ENCODE data around the gene COL9A2.
"Not testable (repeated sequence)": the region's sequence is repeated elsewhere in the genome, so short reads cannot be mapped to it uniquely, and the experiment has no call there.

Gene COL9A2

DNA sequence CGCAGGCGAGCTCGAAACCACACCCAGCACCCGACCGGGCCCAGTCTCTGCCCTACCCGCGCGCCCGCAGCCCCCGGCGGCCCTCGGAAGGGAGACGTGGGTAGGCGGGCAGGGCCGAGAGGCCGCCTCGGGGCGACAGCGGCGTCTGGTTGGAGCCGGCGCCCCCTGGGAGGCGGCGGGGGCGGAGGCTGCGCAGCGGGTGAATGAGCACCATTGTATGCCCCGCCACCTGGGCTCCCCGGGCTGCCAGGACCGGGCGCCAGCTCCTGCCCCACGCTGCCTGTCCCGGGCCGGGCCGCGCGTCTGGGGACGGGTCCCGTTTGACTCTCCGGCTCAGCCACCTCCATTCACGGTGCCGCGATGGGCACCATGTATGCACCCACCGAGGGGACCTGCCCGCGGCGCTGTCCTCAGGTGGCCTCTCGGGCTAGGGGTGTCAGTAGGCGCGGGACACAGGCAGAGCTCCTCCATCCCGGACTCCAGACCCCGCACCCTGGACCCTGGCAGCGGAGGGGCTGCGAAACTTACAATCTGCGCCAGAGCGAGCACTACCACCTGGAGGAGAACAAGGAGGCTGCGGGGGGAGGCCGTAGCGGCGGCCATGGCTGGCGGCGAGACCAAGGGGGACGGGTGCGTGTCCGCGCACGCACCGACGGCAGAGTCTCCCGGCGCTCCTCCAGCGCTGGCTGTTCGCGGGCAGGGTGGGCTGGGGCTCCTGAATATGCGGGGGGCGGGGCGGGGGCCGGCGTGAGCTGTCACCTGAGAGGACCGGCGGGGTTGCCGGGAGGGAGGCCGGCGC, at the start of gene COL9A2:
Gene COL9A2 (minus strand): TSS at position 692 of the 799 bp plus-strand sequence. CDS start 89 bp downstream, at position 603.
- DNase-seq: peak; percentile 73

DNA sequence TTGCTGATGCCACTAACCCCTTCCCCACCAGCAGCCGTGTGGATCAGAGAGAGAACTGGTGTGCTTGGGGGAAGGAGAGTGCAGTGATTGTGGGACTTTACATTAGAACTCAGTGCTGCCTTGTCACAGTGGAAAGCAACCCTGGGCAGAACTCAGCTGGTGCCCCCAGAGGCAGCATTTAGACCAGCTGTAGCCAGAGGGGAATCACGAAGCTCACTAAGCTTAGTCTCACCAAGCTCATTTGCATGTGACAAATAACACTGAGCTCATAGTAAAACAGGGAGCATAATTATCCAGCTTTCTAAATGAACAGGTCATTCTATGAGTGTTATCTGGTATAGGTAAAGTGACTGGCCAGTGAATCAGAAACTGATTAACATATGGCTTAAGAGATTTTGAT, 46.6 kb upstream of the COL9A2 start:
- no peak for DNase-seq

DNA sequence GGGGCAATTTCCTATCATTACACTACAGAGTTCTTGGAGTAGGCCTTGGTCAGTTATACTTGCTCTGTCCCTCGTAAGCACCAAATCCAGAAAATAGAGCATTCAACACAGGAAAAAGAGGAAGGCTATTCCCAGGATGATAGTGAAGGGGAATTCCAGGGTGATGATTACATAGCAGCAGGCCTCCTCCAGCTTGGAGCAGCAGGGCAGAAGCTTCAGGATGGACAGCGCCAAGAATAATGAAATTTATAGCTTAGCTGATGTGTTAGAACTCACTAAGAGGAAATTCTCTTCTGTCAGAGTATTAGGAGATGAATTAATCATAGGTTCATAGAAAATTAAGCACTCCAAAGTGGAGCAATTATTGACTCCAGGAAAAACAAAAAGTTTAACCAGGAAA, 45.6 kb upstream of the COL9A2 start:
- DNase-seq: no peak

DNA sequence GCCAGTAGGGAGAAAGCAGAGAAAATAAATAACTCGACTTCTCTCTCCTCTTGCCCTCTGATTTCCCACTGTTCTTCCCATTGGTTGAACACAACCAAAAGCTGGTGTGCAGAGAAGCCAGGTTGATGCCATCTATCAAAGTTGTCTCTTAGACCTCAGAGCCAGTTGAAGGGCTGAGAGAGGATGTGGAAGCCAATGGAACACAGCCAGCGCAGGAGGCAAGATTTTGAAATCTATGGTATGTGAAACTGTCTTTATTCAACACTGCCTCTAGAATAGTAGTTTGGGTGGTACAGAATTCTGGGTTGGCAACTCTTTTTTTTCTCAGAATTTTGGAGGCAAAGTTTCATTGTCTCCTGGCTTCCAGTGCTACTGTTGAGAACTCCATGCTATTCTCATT, 45.1 kb upstream of the COL9A2 start:
- DNase-seq: no peak

DNA sequence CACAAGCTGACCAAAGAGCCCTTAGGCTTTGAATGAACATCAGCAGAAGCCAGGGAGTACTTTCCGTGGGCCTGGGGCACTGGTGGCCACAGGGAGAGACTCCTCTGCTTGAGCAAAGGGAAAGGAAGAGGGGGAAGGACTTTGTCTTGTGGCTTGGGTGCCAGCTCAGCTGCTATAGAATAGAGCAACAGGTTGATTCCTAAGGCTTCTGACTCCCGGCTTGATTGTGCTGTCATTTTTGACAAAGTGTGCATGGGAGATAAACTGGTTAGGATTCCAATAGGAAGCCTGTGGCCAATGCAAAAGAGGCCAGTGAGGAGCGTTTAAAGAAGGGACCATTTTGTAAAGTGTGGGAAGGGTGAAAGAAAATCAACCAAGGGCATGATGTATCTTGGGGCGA, 44.6 kb upstream of the COL9A2 start:
- DNase-seq: no peak

DNA sequence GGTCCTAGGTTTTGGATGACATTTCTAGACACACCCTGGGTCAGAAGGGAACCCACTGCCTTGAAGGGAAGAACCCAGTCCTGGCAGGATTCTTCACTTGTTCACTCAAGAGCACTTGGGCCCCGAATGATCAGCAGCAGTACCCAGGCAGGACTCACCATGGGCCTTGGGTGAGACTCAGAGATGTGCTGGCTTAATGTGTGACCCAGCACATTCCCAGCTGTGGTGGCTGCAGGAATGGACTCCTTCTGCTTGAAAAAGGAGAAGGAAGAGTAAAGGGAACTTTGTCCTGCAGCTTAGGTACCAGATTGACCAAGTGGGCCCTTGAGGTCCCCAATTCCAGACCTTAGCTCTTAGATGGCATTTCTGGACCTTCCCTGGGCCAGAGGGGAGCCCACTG, 44.1 kb upstream of the COL9A2 start:
- DNase-seq: no peak

DNA sequence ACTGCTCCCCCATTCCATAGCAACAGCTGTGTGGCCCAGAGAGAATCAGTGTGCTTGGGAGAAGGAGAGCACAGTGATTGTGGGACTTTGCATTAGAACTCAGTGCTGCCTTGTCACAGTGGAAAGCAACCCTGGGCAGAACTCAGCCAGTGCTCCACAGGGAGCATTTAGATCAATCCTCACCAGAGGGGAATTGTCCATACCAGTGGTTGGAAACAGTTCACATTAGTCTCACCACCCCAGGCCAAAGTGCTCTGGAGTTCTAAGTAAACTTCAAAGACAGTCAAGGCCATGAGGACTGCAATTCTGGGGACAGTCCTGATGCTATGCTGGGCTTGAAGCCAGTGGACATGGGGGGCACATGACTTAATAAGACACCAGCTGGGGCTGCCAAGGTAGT, 43.5 kb upstream of the COL9A2 start:
- no peak for DNase-seq

DNA sequence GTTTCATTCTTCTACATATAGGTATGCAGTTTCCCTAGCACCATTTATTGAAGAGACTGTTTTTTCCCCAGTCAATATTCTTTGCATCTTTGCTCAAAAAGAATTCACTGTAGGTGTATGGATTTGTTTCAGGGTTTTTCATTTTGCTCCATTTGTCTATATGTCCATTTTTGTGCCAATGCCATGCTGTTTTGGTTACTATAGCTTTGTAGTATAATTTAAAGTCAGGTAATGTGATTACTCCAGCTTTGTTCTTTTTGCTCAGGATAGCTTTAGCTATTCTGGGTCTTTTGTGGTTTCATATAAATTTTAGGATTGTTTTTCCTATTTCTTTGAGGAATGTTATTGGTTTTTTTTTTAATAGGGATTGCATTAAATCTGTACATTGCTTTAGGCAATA, 40.5 kb upstream of the COL9A2 start:
- no peak for DNase-seq

DNA sequence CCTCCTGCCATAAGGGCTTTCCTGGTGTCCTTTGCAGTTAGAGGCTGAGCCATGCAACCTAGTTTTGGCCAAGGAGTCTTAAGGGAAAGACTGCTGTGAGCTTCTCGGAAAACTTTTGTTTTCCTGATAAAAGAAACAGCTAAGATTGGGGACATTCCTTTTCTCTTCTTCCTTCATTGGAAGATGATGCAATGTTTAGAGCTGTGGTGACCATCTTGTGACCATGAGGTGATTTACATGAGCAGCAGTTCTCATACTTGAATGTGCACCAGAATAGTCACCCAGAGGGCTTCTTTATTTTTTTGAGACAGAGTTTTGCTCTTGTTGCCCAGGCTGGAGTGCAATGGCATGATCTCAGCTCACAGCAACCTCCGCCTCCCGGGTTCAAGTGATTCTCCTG, 36.0 kb upstream of the COL9A2 start:
- no peak for DNase-seq

DNA sequence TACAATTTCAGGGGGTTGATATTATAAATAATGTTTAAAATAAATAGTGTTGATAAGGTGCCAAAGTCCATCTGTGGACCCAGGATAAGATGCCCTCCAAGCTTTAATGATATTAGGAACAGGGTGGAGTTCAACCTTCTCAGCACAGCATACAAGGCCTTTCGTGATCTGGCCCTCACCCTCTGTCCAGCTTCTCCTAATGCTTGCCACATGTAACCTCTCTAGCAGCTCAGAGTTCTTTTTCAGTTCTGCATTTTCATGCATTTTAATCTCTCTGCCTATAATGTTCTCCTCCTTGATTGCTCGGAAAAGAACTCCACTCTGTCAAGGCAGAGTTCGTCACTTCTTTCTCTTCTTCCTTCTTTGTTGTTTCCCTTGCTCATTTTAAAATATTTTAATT, 35.0 kb upstream of the COL9A2 start:
- no peak for DNase-seq

DNA sequence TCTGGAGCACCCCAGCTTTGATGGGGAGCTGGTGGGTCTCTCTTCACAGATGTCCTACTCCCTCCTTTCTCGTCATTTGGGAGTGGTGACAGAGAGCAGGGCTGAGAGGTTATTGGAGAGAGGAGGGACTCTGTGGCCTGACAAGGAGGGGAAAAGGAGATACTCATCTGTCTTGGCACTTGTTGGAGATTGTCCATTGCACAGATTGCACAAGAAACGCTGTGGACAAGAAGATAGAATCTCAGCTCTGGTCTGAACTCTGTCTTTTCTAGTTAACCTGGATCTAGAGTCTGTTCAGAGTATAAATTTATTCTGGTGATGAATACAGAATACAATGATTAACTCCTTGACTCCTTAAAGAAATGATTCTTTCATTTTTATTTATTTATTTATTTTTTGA, 34.0 kb upstream of the COL9A2 start:
- no peak for DNase-seq

DNA sequence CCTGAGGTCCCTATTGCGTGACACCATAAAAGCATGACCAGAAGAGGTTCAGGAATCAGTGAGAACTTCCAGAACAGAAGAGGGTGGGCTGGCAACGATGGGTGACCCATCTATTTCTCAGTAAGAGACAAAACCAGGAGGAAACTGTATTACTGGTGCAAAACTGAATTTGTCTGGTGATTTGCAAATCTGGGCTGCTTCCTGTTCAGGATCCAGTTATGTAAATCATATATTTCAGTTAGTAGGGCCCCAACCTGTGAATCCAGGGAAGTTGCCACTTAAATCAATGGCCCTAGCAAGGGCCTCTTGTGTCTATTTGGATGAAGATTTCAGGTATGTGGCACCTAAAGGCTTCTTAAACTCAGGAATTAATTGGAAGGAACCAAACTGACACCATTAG, 33.3 kb upstream of the COL9A2 start:
- no peak for DNase-seq

DNA sequence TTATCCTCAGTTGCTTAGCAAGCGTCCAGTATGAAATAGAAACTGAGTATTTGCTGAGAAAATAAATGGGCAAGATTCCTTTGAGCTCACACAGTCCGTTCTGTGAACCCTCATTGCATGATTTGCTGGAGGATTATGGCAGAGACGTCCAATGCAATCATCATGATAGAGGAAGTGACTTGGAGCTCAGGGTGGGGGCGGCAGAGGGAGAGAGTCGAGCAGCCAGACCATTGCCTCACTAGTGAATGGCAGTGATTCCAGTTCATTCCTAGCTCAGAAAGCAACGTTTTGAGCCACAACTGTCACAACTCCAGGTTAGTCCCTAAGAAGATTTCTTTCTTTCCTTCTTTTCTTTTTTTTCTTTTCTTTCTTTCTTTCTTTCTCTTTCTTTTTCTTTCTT, 27.5 kb upstream of the COL9A2 start:
- DNase-seq: no peak

DNA sequence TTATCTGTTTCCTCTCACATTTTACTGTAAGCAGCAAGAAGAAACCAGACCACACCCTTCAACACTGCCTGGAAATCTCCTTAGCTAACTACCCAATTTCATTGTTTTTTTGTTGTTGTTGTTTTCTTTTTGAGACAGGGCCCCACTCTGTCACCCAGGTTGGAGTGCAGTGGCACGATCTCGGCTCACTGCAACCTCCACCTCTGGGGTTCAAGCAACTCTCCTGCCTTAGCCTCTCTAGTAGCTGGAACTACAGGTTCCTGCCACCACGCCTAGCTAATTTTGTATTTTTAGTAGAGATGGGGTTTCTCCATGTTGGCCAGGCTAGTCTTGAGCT, 25.3 kb upstream of the COL9A2 start:
- DNase-seq: not testable (repeated sequence)

DNA sequence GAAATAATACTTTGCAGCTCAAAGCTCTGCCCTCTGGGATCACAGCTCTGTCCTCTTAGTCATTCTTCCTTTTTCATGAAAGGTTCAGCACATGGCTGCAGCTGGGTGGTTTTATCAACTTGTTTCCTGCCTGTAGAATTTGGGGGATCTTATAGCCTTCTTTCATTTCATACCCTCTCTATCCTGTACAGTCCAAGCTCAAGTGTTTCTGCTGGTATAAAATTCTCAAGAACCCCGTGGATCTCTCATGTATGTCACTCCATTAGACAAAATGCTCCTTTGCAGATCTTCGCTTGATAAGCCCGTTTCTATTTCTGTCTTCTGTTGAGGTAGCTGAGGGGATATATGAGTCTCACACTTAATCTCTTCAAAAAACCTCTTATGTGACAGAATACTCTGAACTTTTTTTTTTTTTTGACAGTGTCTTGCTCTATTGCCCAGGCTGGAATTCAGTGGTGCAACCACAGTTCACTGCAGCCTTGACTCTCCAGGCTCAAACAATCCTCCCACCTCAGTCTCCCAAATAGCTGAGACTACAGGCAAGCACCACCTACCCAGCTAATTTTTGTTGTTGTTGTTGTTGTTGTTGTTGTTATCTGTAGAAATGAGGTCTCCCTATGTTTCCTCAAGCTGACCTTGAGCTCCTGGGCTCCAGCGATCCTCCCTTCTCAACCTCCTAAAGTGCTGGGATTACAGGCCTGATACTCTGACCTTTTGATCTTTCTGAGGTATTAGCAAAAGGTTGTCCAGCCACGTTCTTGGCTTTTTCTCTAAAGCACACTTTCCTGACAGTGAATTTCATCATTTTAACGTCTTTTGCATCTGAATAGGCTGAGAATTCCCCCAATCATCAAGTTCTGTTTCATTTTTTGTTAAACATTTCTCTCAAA, 24.6 kb upstream of the COL9A2 start:
- no peak for DNase-seq

DNA sequence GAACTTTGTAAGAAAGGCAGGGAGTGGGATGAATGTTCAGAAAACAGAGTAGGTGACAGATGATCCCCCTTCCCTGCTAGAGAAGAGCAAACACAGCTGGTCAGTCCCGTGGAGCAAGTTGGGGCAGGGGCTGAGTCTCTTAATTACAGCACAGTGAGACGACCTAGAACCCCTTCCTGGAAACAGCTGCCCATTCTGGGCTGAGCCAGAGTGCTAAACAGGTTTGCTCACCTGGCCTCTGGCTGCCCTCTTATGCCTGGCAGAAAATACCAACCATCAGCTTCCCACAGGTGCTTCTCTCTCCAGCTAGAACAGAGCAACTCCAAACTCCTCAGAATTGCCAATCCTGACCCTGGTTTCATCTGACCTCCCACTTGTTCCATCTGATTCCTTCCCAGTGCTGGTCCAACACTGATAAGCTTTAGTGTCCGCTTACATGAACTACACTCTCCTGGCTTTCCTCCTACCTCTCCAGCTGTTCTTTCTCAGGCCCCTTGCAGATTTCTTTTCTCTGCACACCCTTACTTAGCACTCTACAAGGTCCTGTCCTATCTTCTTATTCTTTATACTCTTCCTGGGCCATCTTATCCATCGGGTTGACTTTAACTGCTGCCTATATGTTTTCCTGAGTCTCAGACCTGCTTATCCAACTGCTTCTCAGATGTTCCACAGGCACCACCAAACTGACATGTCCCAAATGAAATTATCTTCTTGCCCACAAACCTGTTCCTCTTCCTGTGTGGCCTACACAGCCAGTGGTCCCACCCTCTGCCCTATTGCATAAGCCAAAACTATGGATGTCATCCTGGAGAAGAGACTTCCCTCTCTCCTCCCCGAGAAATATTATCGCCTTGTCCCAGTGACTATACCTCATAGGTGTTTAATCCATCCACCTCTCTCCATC, 22.6 kb upstream of the COL9A2 start:
- no peak for DNase-seq

DNA sequence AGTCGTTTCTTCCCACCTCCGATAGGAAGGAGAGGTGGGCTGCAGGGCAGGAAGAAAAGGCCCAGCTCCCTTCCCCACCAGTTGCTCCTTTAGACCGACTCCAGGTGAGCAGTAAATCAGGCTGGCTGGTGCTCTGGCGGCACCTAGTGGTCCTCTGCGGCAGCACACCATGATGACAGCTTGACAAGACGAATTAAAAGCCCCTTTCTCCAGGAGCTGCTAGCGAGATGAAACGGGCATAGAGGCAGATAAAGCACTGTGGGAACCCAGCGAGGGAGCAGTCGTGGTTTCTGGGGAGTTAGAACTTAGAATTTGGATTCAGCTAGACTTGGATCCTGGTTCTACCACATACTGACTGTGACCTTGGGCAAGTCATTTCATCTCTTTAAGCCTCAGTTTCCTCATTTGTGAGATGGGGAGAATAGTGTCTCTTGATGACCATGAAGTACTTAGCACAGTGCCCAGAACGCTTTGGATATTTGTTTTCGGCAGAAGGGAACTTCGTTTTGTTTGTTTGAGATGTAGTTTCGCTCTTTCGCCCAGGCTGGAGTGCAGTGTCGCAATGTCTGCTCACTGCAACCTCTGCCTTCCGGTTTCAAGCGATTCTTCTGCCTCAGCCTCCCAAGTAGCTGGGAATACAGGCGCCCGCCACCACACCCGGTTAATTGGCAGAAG, 21.8 kb upstream of the COL9A2 start:
- DNase-seq: peak; percentile 88

DNA sequence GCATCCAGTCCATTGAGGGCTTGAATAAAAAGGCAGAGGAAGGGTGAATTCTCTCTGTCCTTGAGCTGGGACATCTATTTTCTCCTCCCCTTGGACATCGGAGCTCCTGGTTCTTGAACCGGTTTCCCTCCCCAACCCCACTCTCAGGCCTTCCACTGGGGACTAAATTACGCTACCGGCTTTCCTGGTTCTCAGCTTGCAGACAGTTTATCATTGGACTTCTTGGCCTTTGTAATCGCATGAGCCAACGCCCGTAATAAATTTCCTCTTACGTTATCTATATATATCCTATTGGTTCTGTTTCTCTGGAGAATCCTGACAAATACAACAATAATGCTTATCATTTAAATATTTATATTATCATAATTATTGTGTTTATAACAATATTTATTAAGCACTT, 20.4 kb upstream of the COL9A2 start:
- no peak for DNase-seq

DNA sequence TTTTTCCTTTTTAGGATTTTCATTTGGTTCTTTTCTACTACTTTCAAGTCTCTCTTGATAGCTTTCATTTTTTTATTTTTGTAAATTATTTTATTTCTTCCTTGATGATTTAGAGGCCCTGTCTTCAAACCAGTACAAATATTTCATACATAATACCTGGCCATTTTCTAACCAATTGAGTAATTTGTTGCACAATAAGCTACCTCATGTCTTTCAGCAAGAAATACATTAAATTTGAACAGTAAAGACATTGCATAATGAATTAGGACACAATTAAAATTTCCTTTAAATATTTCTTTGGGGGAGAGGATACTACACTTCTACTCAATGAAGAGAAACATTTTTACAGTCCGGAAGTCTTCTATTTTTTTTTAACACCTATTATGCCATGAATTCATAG, 15.6 kb upstream of the COL9A2 start:
- no peak for DNase-seq

DNA sequence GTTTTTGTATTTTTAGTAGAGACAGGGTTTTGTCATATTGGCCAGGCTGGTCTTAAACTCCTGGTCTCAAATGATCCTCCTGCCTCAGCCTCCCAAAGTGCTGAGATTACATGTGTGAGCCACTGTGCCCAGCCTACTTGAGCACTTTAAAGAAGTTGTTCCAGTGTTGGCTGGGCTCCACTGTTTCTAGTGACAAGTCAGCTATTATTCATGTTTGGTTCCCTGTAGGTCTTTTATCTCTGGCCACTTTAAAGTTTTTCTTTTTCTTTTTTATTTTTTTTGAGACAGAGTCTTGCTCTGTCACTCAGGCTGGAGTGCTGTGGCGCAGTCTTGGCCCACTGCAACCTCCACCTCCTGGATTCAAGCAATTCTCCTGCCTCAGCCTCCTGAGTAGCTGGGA, 14.3 kb upstream of the COL9A2 start:
- DNase-seq: not testable (repeated sequence)

DNA sequence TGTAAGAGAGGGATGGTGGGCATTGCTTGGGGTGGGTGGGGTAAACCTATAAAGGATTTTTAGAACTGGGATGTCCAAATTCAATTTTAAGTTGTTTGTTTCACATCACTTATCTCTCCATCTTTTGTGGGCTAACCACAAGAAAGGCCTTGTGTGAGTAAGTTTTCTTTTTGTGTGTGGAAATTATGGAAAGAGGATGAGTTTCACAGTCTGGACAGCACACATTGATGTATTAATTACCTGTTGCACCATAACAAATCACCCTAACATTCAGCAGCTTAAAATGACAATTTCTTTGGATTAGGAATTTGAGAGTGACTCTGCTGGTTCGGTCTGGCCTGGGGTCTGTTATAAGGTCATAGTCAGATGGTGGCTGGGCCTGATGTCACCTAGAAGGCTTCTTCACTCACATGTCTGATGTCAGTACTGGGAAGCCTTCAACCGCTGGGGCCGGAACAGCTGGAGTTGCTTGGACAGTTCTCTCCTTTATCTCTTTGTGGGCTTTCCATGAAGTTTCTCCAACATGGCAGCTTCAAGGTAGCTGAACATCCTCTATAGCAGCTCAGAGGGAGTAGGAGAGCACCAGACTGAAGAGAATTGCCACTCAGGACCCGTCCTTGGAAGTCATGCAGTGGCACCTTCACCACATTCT, 2.0 kb upstream of the COL9A2 start:
- DNase-seq: no peak

DNA sequence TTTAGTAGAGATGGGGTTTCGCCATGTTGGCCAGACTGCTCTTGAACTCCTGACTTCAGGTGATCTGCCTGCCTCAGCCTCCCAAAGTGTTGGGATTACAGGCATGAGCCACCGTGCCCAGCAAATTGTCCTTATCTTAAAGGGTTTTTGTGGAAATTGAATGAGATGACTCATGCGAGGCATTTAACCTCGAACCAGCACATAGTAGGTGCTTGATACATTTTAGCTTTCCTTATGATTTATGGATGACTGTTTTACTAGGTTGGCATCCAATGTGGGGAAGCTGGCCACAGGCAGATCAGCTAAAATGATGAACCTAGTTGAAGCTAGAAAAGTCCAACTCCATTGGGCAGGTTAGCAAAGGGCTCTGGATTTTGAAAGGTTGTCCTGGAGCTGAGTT, 1.4 kb upstream of the COL9A2 start:
- DNase-seq: no peak
